Stomach (tissue), 4 donors: Measurements from ENCODE around the gene PLCXD1.
"Not testable (repeated sequence)": the region's sequence is repeated elsewhere in the genome, so short reads cannot be mapped to it uniquely, and the experiment has no call there.

Experiments
- CTCF ChIP-seq, 7 experiments: fragments of 450-650 bp in 4 of 7; fragments of 200-600 bp in 3 of 7; sonication (generic) in 3 of 7; IDR thresholded peaks; one replicate each; pipeline ENCODE4 v1.5.1; 2016 to 2019; ENCODE audit warnings: antibody characterized with exemption in 7 of 7, control low read depth in 2 of 7, mild to moderate bottlenecking in 1 of 7
- POLR2A ChIP-seq, 4 donors: fragments of 450-650 bp; IDR thresholded peaks; one replicate each; pipeline ENCODE4 v1.6.1; 2016; ENCODE audit warnings: antibody characterized with exemption in 4 of 4, control low read depth in 2 of 4, mild to moderate bottlenecking in 1 of 4, moderate library complexity in 1 of 4
- POLR2AphosphoS5 ChIP-seq, 3 donors: sonication (generic); formaldehyde crosslinking; IDR thresholded peaks; one replicate each; pipeline ENCODE4 v1.6.1; 2016; ENCODE audit warnings: antibody characterized with exemption in 3 of 3

GRCh38 chrX:264006-264405, 17.2 kb upstream of the PLCXD1 start:
- TF ChIP-seq POLR2A, CTCF, POLR2AphosphoS5 (IDR thresholded peaks at IDR 0.05): not testable (repeated sequence)
